Superior temporal gyrus (tissue), 1 donor: ENCODE measurements around the gene MAD1L1.

ENCODE experiments used
- DNase-seq: peaks from one replicate; pipeline ENCODE4 v3.0.0-alpha.2; 2016; ENCODE audit errors: extremely low spot score

MAD1L1 gene

DNA sequence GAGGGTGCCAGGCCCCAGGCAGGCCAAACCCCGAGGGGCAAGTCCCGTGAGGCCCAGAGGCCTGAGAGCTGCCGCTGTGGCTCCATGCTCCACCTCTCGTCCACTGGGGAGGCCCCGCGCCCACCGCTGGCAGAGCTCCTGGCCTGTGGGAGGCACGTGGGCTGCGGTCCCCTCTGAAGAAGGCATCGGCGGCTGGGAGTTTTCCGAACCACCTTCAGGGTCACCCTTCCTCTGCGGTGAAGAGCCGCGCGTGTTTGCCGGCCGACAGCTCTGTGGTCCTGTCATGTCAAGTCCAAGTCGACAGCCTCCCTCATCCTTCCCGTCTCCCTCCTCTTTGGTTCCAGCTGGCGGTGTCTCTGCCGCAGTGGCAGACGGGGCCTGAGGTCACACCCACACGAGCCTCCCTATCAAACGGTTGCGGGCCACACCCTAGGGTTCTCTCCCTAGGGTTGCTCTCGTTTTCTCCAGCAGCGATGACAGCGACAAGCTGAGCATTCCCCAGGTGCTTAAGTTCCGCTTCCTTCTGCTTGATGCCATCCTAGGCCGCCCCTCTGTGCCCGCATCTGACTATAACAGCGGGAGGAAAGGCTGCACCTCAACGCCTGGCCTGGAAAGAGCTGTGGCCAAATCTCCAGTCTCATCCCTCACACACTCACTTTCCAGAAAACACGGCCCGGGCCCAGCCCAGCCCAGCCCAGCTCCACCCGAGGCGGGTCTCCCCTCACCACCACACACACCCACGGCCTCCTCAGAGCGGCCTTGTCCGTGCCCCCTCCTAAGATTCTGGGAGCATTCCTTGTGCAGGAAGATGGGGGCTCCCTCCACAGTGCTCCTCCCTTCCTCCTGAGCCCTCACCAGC lies 377.6 kb downstream of the MAD1L1 start:
- no peak for DNase-seq

DNA sequence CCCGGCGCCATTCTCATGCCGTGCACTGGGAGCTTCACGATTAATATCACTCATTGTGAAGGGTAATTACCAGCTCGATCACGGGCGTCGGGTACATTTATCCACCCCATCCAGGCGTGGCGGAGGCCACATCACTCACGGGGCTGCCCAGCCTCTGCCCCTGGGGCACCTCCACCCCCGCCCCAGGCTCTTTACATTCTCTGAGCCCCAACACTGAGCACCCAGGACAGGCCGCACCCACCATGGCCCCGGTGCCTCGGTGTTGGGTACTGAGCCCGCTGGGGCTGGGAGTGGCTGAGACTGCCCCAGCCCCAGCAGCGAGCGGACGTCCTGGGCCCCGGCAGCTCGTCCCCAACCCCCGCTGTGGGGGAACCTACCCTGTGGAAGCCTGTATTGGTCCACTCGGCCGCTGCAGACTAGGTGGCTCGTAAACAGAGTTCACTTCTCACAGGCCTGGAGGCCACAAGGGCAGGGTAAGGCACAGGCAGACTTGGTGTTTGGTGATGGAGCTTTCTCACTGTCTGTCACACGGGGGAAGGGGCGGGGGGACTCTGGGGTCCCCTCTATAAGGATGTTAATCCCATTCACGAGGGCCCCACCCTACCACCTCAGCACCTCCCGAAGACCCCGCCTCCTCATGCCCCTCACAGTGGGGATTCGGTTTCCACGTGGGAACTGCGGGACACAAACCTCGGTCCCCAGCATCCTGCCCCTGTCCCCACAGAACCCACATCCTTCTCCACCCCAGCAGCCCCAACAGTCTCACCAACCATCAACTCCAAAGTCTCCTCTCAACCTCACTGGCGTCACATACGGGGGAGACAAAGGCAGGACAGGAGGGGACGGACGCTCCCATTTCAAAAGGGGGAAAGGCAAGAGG lies 378.5 kb downstream of the MAD1L1 start:
- DNase-seq: no peak

DNA sequence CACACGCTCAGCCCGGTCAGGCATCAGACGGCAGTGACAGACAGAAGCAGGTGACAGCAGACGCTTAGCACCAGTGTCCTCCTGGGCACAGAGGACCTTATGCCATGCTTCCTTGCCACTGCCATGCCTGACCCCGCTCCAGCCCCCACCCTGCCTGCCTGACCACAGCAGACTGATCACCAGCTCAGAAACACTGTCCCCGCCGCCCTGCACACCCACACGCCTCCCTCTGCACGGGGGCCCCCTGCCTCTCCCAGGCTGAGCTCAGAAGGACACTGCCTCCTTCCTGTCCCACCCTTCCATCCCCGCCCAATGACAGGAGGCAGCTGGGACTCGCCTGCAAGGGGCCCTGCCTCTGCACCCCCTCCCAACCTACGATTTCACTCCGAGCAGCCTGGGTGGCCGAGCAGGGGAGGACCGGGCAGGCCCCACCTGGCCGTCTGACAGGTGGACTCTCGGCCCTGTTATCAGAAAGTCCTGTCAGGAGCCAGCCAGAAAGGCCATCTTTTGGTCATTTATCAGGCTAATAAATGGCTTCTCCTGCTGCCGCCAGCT lies 379.2 kb downstream of the MAD1L1 start:
- no peak for DNase-seq

DNA sequence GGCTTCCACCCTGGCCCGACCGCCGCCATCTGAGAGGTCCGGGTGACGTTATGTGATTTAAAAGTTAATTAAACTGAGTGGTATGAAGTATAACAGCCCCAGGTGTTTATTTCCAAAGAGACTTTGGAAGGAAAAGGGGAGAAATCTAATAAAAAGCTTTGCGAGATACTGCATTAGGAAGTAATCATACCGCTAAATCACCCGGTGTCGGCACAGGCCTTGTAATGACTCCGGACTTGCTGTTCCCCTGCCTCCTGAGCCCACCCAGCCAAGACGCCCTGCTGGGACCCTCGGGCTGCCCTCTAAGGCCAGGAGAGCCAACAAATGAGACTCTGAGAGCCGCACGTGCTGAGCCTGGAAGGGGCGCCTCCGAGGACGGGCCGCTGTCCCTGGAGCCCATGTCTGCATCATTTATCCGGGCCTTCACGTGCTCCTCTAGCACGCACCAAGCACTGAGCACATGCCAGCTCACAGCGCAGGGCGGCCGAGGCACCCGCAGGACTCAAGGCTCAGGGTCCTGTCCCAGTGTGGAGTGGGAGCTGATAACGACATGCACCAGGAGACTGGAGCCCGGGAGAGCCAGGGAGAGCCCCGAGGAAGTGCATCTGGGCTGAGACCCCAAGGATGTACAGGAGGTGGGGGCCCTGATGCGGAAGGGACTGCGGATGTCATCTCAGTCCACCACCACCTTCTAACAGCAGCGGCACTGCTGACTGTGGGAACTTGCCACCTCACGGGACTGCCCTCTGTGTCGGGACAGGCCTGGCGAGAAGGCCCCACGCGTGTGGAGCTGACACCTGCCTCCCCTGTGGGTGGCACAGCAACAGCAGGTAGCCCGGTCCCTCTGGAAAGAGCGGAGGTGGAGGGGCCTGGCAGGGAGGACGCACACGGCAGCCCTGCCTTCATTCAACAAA lies 380.0 kb downstream of the MAD1L1 start:
- DNase-seq: no peak

DNA sequence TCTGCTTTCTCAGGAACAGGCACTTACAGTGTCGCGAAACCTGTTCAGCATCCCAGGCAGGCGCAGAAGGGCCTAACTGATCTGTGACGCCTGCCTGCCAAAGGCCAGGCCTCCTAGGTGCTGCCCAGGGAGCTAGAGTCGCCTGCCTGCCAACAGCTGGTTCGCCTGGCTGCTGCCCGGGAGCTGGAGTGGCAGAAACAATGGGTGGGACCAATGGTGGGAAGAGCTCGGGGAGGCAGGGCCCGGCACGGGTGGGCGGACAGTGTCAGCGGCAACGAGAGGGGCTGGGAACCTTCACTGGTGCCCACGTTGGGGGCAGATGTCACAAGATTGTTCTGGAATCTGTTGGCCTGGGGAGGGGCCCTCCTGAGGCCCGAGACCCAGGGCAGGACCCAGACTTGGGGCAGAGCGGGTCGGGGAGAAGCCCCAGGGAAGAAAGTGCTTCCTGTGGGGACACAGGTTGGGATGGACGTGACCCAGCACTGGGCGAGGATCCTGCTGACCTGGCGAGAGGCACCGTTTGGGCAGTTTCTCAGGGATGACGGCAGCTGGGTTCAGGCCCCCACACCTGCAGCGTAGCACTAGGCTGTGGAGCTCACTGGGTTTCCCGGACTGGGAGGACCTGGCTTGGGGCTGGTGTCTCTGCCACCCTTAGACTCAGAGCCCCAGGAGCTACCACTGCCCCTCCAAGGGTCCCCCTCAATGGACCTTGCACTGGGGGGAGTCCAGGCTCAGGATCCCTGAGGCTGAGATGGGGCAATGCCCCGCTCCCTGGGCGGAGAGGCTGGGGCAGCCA lies 380.8 kb downstream of the MAD1L1 start:
- no peak for DNase-seq

DNA sequence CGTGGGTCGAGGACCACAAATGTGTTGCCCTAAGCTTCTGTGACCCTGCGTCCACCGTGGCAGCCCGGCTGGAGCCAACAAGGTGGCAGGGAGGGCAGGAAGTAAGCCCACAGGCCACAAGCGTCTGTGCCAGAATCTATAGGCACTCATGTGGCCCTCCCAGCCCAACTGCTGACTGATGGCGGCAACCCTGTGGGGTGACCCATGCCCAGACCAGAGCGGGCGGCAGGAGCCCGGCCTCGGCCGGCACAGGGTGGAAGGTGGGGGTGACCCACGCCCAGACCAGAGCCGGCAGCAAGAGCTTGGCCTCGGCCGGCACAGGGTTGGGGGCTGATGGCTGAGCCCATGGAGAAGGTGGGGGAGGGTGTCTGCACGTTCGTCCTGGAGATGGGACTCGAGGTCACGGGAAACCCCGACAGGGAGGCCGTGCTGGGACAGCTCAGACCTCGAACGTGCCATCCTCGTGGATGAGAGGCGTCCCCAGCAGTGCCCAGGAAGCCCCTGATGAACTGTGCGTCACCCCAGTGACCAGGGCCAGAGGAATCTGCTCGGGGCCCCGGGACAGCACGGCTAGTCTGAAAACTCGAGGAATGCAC lies 381.7 kb downstream of the MAD1L1 start:
- no peak for DNase-seq

DNA sequence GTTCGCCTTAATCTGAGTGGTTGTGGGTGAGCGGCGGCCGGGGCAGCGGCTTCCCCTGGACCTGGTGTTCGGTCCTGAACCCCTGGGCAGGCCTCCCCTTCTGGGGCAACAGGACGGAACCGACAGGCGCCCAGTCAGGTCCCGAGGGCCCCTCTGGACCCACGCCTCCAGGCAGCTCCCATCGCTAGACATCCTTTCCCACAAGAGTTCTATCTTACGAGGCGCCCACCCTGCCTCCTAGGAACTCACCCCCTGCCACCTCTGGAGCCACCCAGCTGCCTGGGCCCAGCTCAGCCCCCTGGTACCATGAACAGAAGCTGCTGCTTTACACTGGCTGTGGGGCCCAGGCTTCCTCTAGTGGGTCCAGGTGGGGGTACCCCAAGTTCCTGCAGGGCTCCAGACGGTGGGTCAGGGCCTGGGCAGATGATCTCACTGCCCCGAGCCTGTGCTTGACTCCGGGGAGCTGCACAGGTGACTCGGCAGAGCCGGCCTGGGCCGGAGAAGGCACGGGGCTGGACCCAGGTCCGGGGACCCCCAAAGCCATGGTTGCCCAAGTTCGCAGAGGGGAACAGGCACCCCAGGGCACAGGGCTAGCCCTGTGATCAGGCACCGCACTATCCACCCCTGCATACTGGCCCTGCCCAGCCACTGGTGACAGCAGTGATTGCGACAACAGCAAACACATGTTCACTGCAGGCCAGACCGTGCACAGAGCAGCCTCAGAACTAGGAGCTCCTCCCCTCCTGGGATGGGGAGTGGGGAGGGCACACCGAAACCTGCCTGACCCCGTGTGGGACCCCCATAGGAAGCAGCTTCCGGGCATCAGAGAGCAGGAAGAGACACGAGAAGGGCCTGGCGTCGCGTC lies 382.4 kb downstream of the MAD1L1 start:
- no peak for DNase-seq

DNA sequence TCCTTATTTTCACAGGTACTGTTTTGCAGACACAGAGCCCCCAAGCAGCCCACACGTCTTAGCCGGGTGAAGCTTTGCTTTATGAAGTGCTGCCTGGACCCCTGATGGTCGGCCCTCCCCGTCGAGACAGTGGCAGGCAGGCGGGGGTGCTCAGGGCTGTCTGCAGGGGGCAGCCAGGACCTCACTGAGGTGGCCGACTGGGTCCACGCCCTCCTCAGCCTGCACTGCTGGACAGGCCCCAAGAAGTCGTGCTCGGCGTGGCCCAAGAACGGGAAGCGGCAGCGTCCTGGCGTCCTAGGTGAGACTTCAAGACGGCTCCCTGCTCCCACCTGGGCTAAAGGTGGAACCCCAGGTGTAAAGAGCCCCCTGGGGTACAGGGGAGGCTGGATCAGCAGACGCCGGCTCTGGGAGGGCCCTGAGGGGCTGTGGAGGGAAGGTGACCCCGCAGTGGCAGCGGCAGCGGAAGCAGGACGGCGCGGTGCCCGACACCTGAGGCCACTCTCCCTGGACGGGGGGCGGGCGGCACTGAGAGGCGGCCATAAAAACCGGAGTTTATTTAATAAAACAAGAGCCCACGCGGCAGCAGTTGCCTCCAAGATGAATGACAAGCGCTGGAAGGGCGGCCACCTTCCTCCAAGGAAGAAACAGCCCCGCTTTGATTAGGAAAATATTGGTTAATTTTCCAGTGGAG lies 383.2 kb downstream of the MAD1L1 start:
- DNase-seq: no peak

DNA sequence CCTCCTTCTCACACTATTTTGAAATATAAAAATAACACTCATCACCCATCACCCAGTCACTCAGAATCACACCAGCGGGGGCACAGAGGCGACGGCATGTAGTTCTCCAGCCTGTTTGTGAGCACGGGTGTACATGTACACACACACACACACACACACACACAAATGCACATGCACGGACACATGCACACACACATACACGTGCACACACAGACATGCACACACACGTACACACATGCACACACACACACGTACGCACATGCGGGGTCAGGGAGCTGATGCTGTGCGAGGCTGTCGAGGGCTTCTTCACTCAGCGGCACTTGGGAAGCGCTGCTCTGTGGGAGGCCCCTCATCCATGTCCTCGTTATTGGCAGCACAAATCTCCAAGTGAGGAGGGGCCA lies 383.8 kb downstream of the MAD1L1 start:
- no peak for DNase-seq

DNA sequence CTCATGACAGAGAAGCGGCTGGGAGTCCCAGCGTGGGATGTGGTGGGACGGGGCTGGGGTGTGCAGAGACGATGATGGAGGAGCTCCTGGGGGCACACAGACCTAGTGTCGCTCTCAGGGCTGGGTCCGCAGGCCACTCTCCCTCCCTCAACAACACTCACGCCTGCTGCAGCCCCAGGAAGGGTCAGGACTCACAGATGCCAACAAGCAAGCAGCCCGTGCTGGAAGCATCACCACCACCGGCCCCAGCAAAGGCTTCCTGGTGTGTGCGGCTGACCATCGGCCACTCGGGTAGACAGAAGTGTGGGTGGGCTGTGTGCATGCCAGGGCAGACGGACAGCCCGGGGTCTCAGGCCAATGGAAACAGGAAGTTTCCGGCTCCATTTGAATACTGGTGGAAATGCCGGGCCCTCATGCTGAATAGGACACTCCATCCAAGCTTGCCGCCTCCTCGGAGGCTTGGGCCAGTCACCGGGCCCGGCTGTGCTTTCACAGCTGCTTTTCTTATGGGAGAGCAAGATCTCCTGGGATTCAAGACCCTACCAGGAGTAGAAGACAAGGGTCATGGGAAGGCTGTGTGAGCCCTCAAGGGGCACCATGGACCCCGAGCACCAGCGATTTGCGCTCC lies 384.6 kb downstream of the MAD1L1 start:
- DNase-seq: no peak

DNA sequence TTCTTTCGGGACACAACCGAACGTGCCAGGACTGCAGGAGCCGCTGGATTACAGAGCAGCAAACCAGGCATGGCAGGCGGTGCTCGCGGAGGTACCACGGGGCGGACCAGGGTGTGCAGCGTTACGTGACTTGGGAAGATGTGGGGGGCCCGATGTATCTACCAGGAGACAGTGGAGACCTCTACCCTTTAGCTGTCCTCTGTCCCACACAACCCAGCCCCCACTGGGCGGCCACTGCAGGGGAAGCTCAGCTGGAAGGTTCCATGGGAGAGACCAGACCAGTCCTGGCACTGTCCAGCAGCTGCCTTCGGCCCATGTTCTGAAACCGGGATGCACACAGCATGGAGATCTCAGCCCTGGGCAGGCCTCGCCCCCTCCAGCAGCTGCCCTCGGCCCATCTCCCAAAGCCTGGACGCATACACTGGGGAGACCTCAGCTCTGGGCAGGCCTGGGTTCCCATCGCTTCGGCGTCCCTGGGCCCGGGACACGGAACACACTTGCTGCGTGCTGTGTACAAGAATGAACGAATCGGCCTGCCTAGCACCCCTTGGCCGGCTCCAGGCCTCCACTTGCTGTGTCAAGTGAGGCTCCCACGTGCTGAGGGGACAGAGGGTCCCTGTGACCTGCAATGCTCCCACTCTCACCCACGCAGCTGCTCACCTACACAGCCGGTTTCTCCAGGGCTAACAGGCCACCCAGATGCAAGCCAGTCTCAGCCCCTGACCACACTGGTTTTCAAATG lies 385.3 kb downstream of the MAD1L1 start:
- no peak for DNase-seq

DNA sequence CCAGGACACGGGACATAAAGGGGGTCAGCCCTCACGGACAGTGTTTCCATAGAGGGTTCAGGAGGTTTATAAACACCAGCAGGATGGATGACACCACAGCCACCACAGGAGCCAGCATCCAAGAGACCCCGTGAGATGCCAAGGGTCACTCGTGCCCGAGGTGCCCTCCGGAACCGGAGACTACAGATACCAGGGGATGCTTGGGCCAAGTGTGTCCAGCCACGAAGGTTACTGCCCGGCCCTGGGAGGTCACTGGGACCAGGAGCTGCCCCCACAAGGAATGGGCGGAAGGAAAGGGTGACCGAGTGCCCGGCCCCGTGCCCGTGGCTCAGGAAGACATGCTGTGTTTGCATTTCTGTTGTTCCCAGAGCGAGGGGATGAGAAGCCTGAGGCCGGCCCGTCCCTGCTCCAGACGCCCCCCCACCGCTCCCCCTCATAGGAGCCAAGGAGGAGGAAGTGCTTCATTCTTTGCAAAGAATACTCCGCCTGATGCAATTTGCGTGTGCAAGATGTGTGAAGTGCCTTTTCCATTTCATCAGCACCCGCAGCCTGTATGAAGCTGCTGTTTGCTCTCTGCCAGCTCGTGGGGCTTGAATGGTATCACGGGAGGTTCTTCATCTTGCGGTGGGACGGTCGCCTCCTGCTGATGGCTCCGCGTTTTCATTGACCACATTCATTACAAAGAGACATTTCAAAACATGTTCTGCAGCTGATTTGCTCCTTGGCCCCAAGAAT lies 386.2 kb downstream of the MAD1L1 start:
- DNase-seq: no peak

DNA sequence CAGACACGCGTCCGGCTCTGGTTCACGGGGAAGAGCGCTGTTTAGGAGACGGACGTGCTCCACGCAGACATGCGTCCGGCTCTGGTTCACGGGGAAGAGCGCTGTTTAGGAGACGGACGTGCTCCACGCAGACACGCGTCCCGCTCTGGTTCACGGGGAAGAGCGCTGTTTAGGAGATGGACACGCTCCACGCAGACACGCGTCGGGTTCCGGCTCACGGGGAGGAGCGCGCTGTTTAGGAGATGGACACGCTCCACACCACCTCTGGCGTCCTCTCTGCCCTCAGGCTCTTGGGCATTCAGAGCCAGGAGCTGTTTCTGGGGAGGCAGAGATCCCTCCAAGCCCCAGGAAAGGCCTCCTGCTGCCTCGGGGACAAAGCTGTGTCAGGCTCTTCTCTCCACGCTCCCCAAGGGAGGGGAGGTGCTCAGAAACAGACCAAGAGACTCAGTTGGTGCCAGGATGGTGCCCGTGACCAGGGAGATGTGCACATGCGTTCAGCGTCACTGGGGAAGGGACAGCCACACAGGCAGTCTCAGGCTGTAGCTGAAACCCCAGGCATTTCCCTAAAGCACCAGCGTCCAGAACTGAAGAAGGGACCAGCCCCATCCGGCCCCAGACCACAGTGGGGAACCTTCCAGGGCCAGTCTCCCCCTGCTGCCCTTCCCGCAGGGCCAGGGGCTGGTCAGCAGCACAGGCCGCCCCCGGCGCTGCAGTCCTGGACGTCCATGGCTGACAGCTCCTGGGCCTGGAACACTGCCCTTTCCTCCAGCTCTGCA lies 387.0 kb downstream of the MAD1L1 start:
- DNase-seq: no peak

DNA sequence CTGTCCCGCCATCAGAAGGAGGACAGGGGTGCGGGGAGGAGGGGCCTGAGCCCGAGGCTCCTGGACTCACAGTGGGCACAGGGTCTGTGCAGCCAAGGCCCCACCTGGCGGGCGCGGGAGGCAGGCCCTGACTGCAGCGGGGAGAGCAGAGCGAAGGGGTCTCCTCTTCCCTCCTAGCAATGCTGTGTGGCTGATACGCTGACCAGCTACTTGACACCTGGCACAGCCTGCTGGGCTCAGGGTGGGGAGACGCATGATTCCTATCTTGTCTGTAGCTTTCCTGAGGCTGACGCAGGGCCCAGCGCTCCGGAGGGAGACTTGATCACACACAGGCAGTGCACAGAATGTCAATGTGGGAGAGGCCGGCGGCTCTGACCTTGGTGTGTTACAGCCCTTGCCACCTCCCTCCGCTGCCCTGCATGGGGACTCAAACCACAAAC lies 387.8 kb downstream of the MAD1L1 start:
- DNase-seq: no peak

DNA sequence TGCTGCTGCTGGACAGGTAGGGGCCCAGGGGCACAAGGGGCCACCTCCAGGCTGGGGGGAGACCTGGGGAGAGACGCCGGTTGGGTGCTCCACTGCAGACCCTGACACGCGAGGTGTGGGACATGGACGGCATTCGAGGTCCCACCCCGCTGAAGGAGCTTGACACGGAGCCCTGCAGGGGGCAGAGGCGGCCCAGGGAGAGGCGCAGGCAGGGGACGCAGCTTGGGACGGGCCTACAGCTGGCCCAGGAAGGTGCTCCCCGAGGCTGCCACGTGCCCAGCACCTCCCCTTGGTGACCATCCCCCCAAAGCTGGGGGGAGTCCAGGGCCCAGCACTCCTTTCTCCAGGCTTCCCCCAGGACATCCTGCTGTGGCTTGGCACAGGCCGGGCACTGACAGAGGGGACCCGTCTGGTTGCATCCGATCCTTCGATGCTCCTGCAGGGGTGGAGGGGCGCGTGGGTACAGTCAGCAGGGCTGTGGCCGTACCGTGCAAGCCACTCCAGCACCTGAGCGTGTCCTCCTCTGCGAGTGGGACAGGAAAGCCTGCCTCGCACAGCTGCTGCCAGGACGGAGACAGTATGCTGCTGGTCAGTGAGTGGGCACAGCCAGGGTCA lies 388.3 kb downstream of the MAD1L1 start:
- DNase-seq: no peak
